GM12878 (cell line): ENCODE measurements around the gene PIR. TPM values are rescaled to one million over a fixed set of nuclear protein-coding genes. Genes with fewer than 3 reads are reported as not detected.

Source experiments
- ATAC-seq: fragments of 200-7000 bp; cut with Tn5 transposase; 3 replicates; pipeline ENCODE4 v1.9.1; 2020; ENCODE audit warnings: mild to moderate bottlenecking, moderate library complexity
- BruUV-seq: library from RNA; stranded (reverse); fragments of 400-500 nt; replicated peaks from 2 replicates; lab custom pipeline; 2021; lab: Mats Ljungman, UMichigan
- CTCF ChIA-PET: fragments of 300-600 bp; sonication (Branson Sonifier 250); formaldehyde crosslinking; extraction: SDS; loops from one replicate; lab custom pipeline; 2021; ENCODE audit warnings: inconsistent platforms; lab: Yijun Ruan, JAX
- POLR2A ChIA-PET: fragments of 350-600 bp; formaldehyde crosslinking; extraction: SDS; loops from one replicate; lab custom pipeline; 2021; ENCODE audit warnings: inconsistent platforms; lab: Charles Lee
- RAD21 ChIA-PET: fragments of 300-600 bp; sonication (Branson Sonifier 250); formaldehyde crosslinking; loops from one replicate; lab custom pipeline; 2023; ENCODE audit warnings: antibody characterized with exemption; ENCODE audit not compliant: unreplicated experiment; lab: Charles Lee
- SMC1A ChIA-PET: fragments of 300-600 bp; sonication (Branson Sonifier 250); formaldehyde crosslinking; loops from one replicate; lab custom pipeline; 2023; ENCODE audit not compliant: unreplicated experiment, uncharacterized antibody; lab: Charles Lee
- DNase-seq: peaks from one replicate; pipeline ENCODE4 v3.0.0-alpha.2; 2011; ENCODE audit warnings: low read depth, low spot score
- FAIRE-seq: peaks from 3 replicates; lab custom pipeline; 2011; peaks lifted over from hg19 to GRCh38; lab: Jason Lieb, UNC
- H2AFZ ChIP-seq: 2 replicates; pipeline ENCODE4 v1.6.0; 2011; ENCODE audit warnings: low read depth, low read length, control low read depth; ENCODE audit not compliant: control insufficient read depth
- H3K27ac ChIP-seq: 2 replicates; pipeline ENCODE4 v1.5.1; 2011; ENCODE audit warnings: control low read depth; ENCODE audit not compliant: control insufficient read depth, insufficient read depth
- H3K27me3 ChIP-seq, 2 experiments: replicated peaks in 1 of 2; 2 replicates each; pipeline versions ENCODE4 v1.6.0 to v1.6.1; 2011; ENCODE audit warnings: low read length in 1 of 2; ENCODE audit not compliant: control insufficient read depth in 2 of 2, insufficient read depth in 2 of 2
- H3K36me3 ChIP-seq, 2 experiments: 2 replicates each; pipeline ENCODE4 v1.5.1; 2011; ENCODE audit warnings: low read length in 1 of 2; ENCODE audit not compliant: control insufficient read depth in 2 of 2, insufficient read depth in 2 of 2
- H3K4me1 ChIP-seq: 2 replicates; pipeline ENCODE4 v1.6.1; 2011; ENCODE audit warnings: mild to moderate bottlenecking, low read length, moderate library complexity, mixed read lengths; ENCODE audit not compliant: control insufficient read depth, insufficient read depth
- H3K4me2 ChIP-seq: 2 replicates; pipeline ENCODE4 v1.6.0; 2011; ENCODE audit warnings: control low read depth; ENCODE audit not compliant: control insufficient read depth, insufficient read depth
- H3K4me3 ChIP-seq: fragments of 200-600 bp; sonication (generic); 2 replicates; pipeline ENCODE4 v1.5.1; 2016
- H3K79me2 ChIP-seq: 2 replicates; pipeline ENCODE4 v1.6.0; 2011; ENCODE audit warnings: low read length; ENCODE audit not compliant: control insufficient read depth, insufficient read depth
- H3K9ac ChIP-seq: 2 replicates; pipeline ENCODE4 v1.8.0; 2011; ENCODE audit warnings: low read length, control low read depth, mixed read lengths; ENCODE audit not compliant: control insufficient read depth, insufficient read depth
- H3K9me3 ChIP-seq: replicated peaks from 3 replicates; pipeline ENCODE4 v1.5.1; 2011; ENCODE audit warnings: mild to moderate bottlenecking, low read length; ENCODE audit not compliant: control insufficient read depth, insufficient read depth
- H4K20me1 ChIP-seq: 2 replicates; pipeline ENCODE4 v1.6.0; 2011; ENCODE audit not compliant: control insufficient read depth, insufficient read depth
- ATF2 ChIP-seq: IDR thresholded peaks from 2 replicates; pipeline ENCODE4 v1.6.1; 2012; ENCODE audit warnings: low read length, inconsistent platforms
- MYB ChIP-seq: fragments of 150-350 bp; IDR thresholded peaks from 2 replicates; pipeline ENCODE4 v1.6.1; 2014; ENCODE audit warnings: mild to moderate bottlenecking, low read depth, low read length, borderline replicate concordance
- NFIC ChIP-seq: IDR thresholded peaks from 2 replicates; pipeline ENCODE4 v1.6.1; 2012; ENCODE audit warnings: low read depth, mild to moderate bottlenecking, inconsistent platforms, low read length, moderate library complexity
- WGBS: methylation state at CpG from one replicate; pipeline ENCODE4 v1.1.6; 2016; ENCODE audit warnings: low lambda C conversion rate; ENCODE audit not compliant: insufficient replicate concordance, insufficient coverage; ENCODE audit errors: missing lambda C conversion rate; 5-methylcytosine and 5-hydroxymethylcytosine counted together
- in situ Hi-C: fragments of 300-500 bp; cut with MboI; formaldehyde crosslinking; loops from 9 replicates; pipeline ENCODE4 v1.14.3; 2018; ENCODE audit warnings: mixed read lengths
- intact Hi-C: fragments of 100-400 bp; cut with micrococcal nuclease; formaldehyde crosslinking; loops from one replicate; pipeline ENCODE4 v1.14.2; 2022; ENCODE audit not compliant: unreplicated experiment
- polyA plus RNA-seq, 11 experiments: library from polyadenylated mRNA; depleted of rRNA in 4 of 11; unstranded in 6 of 11; stranded (reverse) in 5 of 11; fragments of >200 nt; fragmentation: Nextera tagmentation in 4 of 11; fragmentation: Illumina TruSeq in 1 of 11; extraction: Ambion mirVana in 4 of 11; extraction: Trizol in 1 of 11; gene quantifications; 1 replicate in 1 of 11; 2 replicates in 10 of 11; pipeline versions ENCODE4 v1.2.1 to v1.2.3, GENCODE V29; 2011 to 2016; ENCODE audit warnings: inconsistent platforms in 2 of 11, missing spikeins in 2 of 11, low read depth in 1 of 11
- total RNA-seq, 4 experiments: library from RNA; depleted of rRNA in 3 of 4; stranded (reverse); fragments of >200 nt in 3 of 4; fragmentation: Illumina TruSeq in 1 of 4; extraction: Trizol in 1 of 4; gene quantifications; 2 replicates each; pipeline versions ENCODE4 v1.2.1 to v1.2.3, GENCODE V29; 2013 to 2021
- TF ChIP-seq, protein P1 (sequence below): fragments of 450-650 bp; IDR thresholded peaks from 2 replicates; pipeline ENCODE4 v1.6.1; 2016; ENCODE audit warnings: mild to moderate bottlenecking
- TF ChIP-seq, protein P2 (sequence below): IDR thresholded peaks from 2 replicates; pipeline ENCODE4 v1.6.1; 2011; ENCODE audit warnings: low read depth, mild to moderate bottlenecking, low read length, moderate library complexity, borderline replicate concordance; ENCODE audit errors: extremely low read depth

Gene PIR
- total and polyA plus RNA-seq, 10 of the 15 experiments (the other 5 are each of a cell fraction or from before 2014, with no cell fraction given) = 3.8 to 16.5 (median 7.3) TPM

DNA sequence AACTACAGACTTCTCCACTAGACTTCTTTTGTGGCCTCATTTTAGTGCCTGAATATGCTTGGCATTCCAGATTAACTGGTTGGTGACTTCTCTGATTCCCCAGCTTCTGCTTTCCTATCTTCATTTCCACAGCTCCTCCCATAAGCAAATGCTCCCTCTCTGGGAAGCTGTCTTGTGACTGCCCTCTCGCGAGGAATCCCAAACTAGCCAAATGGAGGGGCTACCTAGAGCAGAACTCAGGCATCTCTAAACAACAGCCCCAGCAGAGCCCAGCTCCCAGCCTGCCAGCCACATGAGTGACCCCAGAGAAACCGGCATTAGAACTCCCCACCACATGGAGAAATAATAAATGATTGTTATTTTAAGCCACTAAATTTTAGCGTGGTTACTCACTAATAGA lies 101.3 kb downstream of the PIR start (continued):
- TF ChIP-seq, protein P1, sequence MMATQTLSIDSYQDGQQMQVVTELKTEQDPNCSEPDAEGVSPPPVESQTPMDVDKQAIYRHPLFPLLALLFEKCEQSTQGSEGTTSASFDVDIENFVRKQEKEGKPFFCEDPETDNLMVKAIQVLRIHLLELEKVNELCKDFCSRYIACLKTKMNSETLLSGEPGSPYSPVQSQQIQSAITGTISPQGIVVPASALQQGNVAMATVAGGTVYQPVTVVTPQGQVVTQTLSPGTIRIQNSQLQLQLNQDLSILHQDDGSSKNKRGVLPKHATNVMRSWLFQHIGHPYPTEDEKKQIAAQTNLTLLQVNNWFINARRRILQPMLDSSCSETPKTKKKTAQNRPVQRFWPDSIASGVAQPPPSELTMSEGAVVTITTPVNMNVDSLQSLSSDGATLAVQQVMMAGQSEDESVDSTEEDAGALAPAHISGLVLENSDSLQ = no peak

DNA sequence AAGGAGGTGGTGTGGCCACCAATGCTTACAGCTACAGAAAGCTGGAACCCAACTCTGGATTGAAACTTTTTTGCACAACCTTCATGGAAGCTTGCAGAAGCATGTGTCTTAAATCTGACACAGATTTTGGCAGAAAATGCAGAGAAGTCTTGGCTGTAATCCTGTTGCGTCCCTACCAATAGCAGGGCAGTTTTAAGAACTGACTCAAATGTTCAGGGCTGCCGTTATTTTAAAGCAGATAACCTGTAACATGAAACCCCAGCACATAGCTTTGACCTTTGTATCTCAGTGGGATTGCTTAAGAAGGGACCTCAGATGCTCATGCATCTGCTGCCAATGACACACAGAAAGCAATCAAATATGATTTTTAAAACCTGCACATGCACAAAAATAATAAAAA lies 108.8 kb downstream of the PIR start, which contains the start of gene VEGFD:
TSS of gene VEGFD (minus strand) at position 110 of the 400 bp plus-strand sequence. CDS start 467 bp downstream, outside the sequence.
- ChIA-PET RAD21 (interaction anchor here (2.1 kb wide), 1 partner anchor 83 kb away, joined by 8 read pairs; no protein-coding TSS in a partner anchor), POLR2A (interaction anchor here (0.8 kb wide), 1 partner anchor 46 kb away, joined by 3 read pairs; no protein-coding TSS in a partner anchor)
- no peak for ATAC-seq
- in situ Hi-C loops (no loop called here), intact Hi-C loops (no loop called here)
- Histone ChIP-seq H3K27ac (no peak within 1 kb of the TSS), H3K4me1 (no peaks in the 10 kb centered on the region), H4K20me1 (no peaks in the 10 kb centered on the region), H3K4me2 (no peak within 1 kb of the TSS), H3K27me3 (0 out of 4 replicates have a peak, but pooled peaks cover 0 to 2% of the 10 kb centered on the region in 2 experiments), H3K9me3 (no peaks in the 10 kb centered on the region)
- TF ChIP-seq, protein P2, sequence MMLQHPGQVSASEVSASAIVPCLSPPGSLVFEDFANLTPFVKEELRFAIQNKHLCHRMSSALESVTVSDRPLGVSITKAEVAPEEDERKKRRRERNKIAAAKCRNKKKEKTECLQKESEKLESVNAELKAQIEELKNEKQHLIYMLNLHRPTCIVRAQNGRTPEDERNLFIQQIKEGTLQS = no peak
- TF ChIP-seq ATF2 (no peak), NFIC (no peak), MYB (no peak)
- TF ChIP-seq, all 136 proteins: peak for 0
- no TSS peak for BruUV-seq
- no peak within 1 kb of the TSS for H3K4me3 ChIP-seq
- SMC1A ChIA-PET = interaction anchor here (0.6 to 1.9 kb wide), 5 partner anchors 62 to 594 kb away, joined by 3 to 8 read pairs (median 4); no protein-coding TSS in a partner anchor
- CTCF ChIA-PET = interaction anchor here (1.1 to 5.6 kb wide), 7 partner anchors 10 to 91 kb away, joined by 3 to 60 read pairs (median 5); no protein-coding TSS in a partner anchor
- H3K36me3 ChIP-seq = no peaks in the 10 kb centered on the region
- no peaks in the 10 kb centered on the region for H3K79me2 ChIP-seq
- H2AFZ ChIP-seq = no peak within 1 kb of the TSS
- WGBS = 23% methylated on average over 2 of the region's 2 CpGs
- no peak for FAIRE-seq
- H3K9ac ChIP-seq = no peak within 1 kb of the TSS
- no peak for DNase-seq
